OCI-LY7 (cell line): ENCODE results near the gene ANKRD34B. TPM values are rescaled to one million over a fixed set of nuclear protein-coding genes. Genes with fewer than 3 reads are reported as not detected.

Source experiments
- BruUV-seq: library from RNA; stranded (reverse); fragments of 400-500 nt; replicated peaks from 2 replicates; lab custom pipeline; 2021; lab: Mats Ljungman, UMichigan
- CTCF ChIA-PET: fragments of 300-600 bp; sonication (Branson Sonifier 250); formaldehyde crosslinking; loops from one replicate; lab custom pipeline; 2022; ENCODE audit warnings: antibody characterized with exemption; ENCODE audit not compliant: unreplicated experiment; lab: Charles Lee
- POLR2A ChIA-PET: fragments of 300-600 bp; sonication (Branson Sonifier 250); formaldehyde crosslinking; loops from one replicate; lab custom pipeline; 2022; ENCODE audit warnings: antibody characterized with exemption; lab: Charles Lee
- DNase-seq: peaks from one replicate; pipeline ENCODE4 v3.0.0-alpha.2; 2015; ENCODE audit warnings: low spot score
- H2AFZ ChIP-seq: fragments of 200-600 bp; sonication (generic), shearing (Covaris generic); 2 replicates; pipeline ENCODE4 v1.6.1; 2014; ENCODE audit warnings: mild to moderate bottlenecking, antibody characterized with exemption, low read length, moderate library complexity
- H3K27ac ChIP-seq: fragments of 200-600 bp; sonication (generic); 2 replicates; pipeline ENCODE4 v1.5.1; 2014; ENCODE audit warnings: mixed run types, low read depth, mild to moderate bottlenecking, moderate library complexity, low read length, inconsistent platforms; ENCODE audit not compliant: poor library complexity, severe bottlenecking
- H3K36me3 ChIP-seq: fragments of 200-600 bp; sonication (generic); 2 replicates; pipeline ENCODE4 v1.6.1; 2014; ENCODE audit warnings: mild to moderate bottlenecking, antibody characterized with exemption, low read length, moderate library complexity, mixed read lengths; ENCODE audit not compliant: insufficient read depth
- H3K4me1 ChIP-seq: fragments of 200-600 bp; sonication (generic); 2 replicates; pipeline ENCODE4 v1.5.1; 2014; ENCODE audit warnings: mild to moderate bottlenecking, low read length; ENCODE audit not compliant: insufficient read depth, poor library complexity, severe bottlenecking
- H3K4me2 ChIP-seq: fragments of 200-600 bp; sonication (generic); 2 replicates; pipeline ENCODE4 v1.6.1; 2014; ENCODE audit warnings: mild to moderate bottlenecking, low read length
- H3K4me3 ChIP-seq: fragments of 200-600 bp; sonication (generic); 2 replicates; pipeline ENCODE4 v1.5.1; 2014; ENCODE audit warnings: mild to moderate bottlenecking, low read depth, low read length; ENCODE audit not compliant: poor library complexity, severe bottlenecking
- H3K79me2 ChIP-seq: fragments of 200-600 bp; sonication (generic); 2 replicates; pipeline ENCODE4 v1.6.1; 2016; ENCODE audit warnings: low read depth, mild to moderate bottlenecking, low read length, moderate library complexity, mixed read lengths; ENCODE audit not compliant: insufficient read depth
- H3K9me2 ChIP-seq: fragments of 200-600 bp; sonication (generic); 2 replicates; pipeline ENCODE4 v1.6.1; 2016; ENCODE audit warnings: mild to moderate bottlenecking, low read length, mixed read lengths; ENCODE audit not compliant: insufficient read depth
- H3K9me3 ChIP-seq: fragments of 200-600 bp; sonication (generic); 2 replicates; pipeline ENCODE4 v1.6.1; 2014; ENCODE audit warnings: mild to moderate bottlenecking, mixed run types, low read length, mixed read lengths
- H4K20me1 ChIP-seq: fragments of 200-600 bp; sonication (generic); 2 replicates; pipeline ENCODE4 v1.6.1; 2014; ENCODE audit warnings: mild to moderate bottlenecking, antibody characterized with exemption, low read length, moderate library complexity, mixed read lengths; ENCODE audit not compliant: insufficient read depth
- EZH2phosphoT487 ChIP-seq: fragments of 200-600 bp; sonication (generic); IDR thresholded peaks from 2 replicates; pipeline ENCODE4 v1.6.1; 2018; ENCODE audit warnings: low read depth, borderline replicate concordance, mild to moderate bottlenecking, mixed run types, antibody characterized with exemption, low read length, moderate library complexity, mixed read lengths
- intact Hi-C: fragments of 100-400 bp; cut with micrococcal nuclease; formaldehyde crosslinking; loops from one replicate; pipeline ENCODE4 v1.10.0; 2022; ENCODE audit not compliant: unreplicated experiment
- total RNA-seq, 2 experiments: library from RNA; depleted of rRNA in 1 of 2; stranded (reverse); fragments of >200 nt in 1 of 2; shearing (Covaris generic) in 1 of 2; gene quantifications; 2 replicates each; pipeline ENCODE4 v1.2.3, GENCODE V29; 2014 to 2022
- TF ChIP-seq, protein P1 (sequence below): fragments of 200-600 bp; sonication (generic); conservative IDR thresholded peaks from 2 replicates; pipeline ENCODE4 v1.5.1; 2014; ENCODE audit warnings: mild to moderate bottlenecking, antibody characterized with exemption, low read length, moderate library complexity, mixed read lengths

The ANKRD34B gene
- total RNA-seq, 2 experiments from 2014 or later: not detected

DNA sequence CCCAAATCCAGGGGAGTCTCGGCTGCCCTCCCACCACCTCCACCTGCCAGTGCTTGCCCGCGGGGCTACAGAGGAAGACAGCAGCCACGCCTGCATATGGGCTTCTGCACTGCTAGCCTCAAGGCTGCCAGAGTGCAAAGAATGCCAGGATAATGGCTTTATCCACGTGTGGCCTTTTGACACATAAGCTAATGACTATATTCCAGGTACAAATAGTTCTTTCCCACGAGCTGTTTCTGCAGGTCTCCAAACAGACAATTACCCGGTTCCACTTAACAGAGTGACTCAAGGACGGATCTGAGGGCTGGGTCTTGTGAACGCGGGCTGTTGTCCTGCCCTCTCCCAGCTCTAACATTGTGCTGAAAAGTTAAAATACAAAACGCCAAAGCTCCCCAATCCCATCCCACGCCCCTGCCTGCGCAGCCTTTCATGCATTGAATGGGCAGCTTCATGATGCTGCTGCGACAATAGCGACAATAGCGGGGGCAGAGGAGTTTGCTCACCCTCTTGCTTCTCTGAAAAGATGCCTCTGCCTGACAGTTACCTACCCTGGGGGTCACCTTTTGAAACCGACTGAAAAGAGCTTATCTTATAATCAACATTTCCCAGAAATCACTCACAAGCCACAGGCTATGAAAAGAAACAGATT lies 45.3 kb upstream of the ANKRD34B start:
- ChIA-PET CTCF (no interaction called here), POLR2A (interaction anchor here (0.6 kb wide), 1 partner anchor 1691 kb away, joined by 3 read pairs; no protein-coding TSS in a partner anchor)
- Histone ChIP-seq H4K20me1 (no peaks in the 10 kb centered on the region), H3K9me2 (no peaks in the 10 kb centered on the region), H3K4me2 (no peak overlapping the region), H3K36me3 (peaks cover 39% of the 10 kb centered on the region), H3K9me3 (peaks cover 11% of the 10 kb centered on the region; the same call in 1 of the 2 replicates), H3K27ac (no peak overlapping the region), H3K4me1 (no peaks in the 10 kb centered on the region), H3K79me2 (no peaks in the 10 kb centered on the region), H2AFZ (no peak overlapping the region), H3K4me3 (no peak overlapping the region)
- intact Hi-C loops: no loop called here
- TF ChIP-seq, protein P1, sequence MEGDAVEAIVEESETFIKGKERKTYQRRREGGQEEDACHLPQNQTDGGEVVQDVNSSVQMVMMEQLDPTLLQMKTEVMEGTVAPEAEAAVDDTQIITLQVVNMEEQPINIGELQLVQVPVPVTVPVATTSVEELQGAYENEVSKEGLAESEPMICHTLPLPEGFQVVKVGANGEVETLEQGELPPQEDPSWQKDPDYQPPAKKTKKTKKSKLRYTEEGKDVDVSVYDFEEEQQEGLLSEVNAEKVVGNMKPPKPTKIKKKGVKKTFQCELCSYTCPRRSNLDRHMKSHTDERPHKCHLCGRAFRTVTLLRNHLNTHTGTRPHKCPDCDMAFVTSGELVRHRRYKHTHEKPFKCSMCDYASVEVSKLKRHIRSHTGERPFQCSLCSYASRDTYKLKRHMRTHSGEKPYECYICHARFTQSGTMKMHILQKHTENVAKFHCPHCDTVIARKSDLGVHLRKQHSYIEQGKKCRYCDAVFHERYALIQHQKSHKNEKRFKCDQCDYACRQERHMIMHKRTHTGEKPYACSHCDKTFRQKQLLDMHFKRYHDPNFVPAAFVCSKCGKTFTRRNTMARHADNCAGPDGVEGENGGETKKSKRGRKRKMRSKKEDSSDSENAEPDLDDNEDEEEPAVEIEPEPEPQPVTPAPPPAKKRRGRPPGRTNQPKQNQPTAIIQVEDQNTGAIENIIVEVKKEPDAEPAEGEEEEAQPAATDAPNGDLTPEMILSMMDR: no peak
- no peak for TF ChIP-seq EZH2phosphoT487
- no peak for DNase-seq
- no TSS peak for BruUV-seq

DNA sequence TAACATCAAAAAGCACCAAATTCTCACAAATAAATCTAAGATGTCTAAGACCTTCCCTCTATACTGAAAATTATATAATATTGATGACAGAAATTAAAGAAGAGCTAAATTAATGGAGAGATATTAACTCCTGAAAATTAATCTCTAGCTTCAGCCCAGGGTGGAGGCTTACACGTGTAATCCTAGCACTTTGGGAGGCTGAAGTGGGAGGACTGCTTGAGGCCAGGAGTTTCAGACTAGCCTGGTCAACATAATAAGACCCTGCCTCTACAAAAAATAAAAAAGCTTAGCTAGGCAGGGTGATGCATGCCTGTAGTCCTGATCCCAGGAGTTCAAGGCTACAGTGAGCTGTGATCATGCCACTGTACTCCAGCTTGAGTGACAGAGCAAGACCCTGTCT lies 39.6 kb upstream of the ANKRD34B start:
- Histone ChIP-seq H3K9me3 (peaks cover 11% of the 10 kb centered on the region; the same call in 1 of the 2 replicates), H3K79me2 (no peaks in the 10 kb centered on the region), H3K36me3 (no peaks in the 10 kb centered on the region), H2AFZ (no peak overlapping the region), H3K4me2 (no peak overlapping the region), H3K4me1 (peaks cover 3% of the 10 kb centered on the region), H3K4me3 (no peak overlapping the region), H3K27ac (no peak overlapping the region), H3K9me2 (no peaks in the 10 kb centered on the region), H4K20me1 (no peaks in the 10 kb centered on the region)
- intact Hi-C loops: no loop called here
- TF ChIP-seq, protein P1: no peak
- TF ChIP-seq EZH2phosphoT487: no peak
- POLR2A ChIA-PET: interaction anchor here (1.0 kb wide), 1 partner anchor 1624 kb away, joined by 3 read pairs; no protein-coding TSS in a partner anchor
- BruUV-seq: no TSS peak
- CTCF ChIA-PET: no interaction called here
- no peak for DNase-seq

DNA sequence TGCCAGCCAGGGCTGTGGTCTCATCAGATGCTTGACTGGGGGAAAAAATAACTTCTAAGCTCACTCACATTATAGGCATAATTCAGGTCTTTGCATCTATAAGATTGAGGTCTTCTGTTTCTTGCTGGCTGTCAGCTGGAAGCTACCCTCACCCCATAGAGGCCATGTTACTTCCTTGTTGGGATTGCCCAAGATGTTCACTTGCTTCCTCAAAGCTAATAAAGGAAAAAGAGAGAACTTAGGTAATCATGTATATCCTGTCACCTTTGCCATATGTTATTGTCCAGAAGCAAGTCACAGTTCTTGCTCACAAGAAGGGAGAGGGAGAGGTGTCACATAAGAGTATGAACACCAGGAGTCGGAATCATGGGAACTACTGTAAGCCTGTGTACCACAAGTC lies 38.7 kb upstream of the ANKRD34B start:
- intact Hi-C loops: no loop called here
- no peaks in the 10 kb centered on the region for H4K20me1 ChIP-seq
- H3K9me2 ChIP-seq: no peaks in the 10 kb centered on the region
- no peak overlapping the region for H3K4me2 ChIP-seq
- no peaks in the 10 kb centered on the region for H3K36me3 ChIP-seq
- TF ChIP-seq, protein P1: no peak
- no peak for TF ChIP-seq EZH2phosphoT487
- H3K27ac ChIP-seq: no peak overlapping the region
- no peak for DNase-seq
- peaks cover 11% of the 10 kb centered on the region; the same call in 1 of the 2 replicates for H3K9me3 ChIP-seq
- H3K4me1 ChIP-seq: peaks cover 3% of the 10 kb centered on the region
- no peak overlapping the region for H3K4me3 ChIP-seq
- no TSS peak for BruUV-seq
- CTCF ChIA-PET: no interaction called here
- no peaks in the 10 kb centered on the region for H3K79me2 ChIP-seq
- POLR2A ChIA-PET: interaction anchor here (0.7 kb wide), 1 partner anchor 288 kb away, joined by 3 read pairs; no protein-coding TSS in a partner anchor
- no peak overlapping the region for H2AFZ ChIP-seq
